Measurements from ENCODE around the gene CDV3. TPM values are rescaled to one million over a fixed set of nuclear protein-coding genes. Genes with fewer than 3 reads are reported as not detected.

CDV3 gene
- total RNA-seq, 2 donors from 2014 or later, result 124 to 160 TPM

DNA sequence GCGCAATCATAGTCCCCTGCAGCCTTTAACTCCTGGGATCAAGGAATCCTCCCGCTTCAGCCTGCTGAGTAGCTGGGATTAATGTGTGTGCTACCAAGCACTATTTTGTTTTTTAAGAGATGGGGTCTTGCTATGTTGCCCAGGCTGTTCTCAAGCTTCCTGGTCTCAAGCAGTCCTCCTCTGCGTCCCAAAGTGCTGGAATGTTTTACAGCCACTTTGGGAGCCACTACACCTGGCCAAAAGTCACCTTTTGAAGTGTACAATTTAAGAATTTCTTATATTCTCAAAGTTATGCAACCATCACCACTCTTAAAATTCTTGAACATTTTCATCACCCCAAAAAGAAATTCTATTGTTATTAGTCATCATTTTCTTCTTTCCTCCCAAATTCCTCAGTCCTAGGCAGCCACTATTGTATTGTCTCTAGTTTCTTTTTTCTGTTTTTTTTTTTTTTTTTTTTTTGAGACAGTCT is 17.8 kb downstream of the CDV3 start:
- intact Hi-C loops (cut with DNase I), result no loop called here
- DNase-seq (ENCODE audit: low spot score), result no peak

DNA sequence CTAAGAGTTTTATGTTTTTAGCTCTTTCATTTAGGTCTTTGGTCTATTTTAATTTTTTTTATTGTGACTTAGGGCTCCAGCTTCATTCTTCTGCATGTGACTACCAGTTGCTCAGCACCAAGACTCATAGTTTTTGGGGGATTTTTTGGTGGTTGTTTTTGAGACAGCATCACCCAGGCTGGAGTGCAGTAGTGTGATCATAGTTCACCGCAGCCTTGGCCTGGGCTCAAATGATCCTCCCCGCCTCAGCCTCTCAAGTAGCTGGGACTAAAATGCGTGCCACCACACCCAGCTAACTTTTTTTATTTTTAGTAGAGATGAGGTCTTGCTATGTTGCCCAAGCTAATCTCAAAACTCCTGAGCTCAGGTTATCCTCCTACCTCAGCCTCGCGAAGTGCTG is 19.4 kb downstream of the CDV3 start:
- intact Hi-C loops (cut with DNase I), result no loop called here
- no peak for DNase-seq (ENCODE audit: low spot score)

DNA sequence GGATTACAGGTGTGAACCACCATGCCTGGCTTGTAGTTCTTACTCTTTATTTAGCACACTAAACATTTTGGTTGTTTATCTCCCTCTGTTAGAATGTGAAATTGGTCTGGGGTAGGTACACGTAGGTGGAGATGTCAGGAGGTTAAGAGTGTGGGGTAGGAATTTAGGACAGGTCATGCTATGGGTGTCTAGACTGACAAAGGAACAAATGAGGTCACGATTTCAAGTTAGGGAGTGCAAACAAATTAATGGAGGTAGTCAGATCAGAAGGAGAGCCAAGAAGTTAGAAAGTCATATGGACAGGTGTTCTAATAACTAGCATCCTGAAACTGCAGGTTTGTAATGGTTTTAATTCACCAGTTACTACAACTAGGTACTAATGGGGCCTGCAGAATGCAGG is 19.8 kb downstream of the CDV3 start:
- no peak for DNase-seq (ENCODE audit: low spot score)
- intact Hi-C loops (cut with DNase I), result no loop called here

DNA sequence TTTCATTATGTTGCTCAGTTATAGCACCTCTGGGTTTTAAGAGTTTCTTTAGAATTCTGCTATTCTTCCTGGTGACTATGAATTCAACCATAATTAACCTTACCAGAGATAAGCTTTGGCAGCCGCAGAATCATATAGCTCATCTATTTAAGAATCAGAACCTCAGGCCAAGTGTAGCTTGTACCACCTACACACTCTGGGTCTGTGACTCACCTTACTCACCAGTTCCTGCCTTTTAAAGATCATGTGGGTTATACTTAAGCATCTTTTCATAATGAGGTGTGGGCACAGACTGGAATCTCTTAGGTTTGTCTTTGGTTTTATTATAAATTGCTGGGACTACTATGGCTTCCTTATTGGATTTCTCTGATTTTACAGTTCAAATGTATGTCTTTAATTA is 21.9 kb downstream of the CDV3 start:
- DNase-seq (ENCODE audit: low spot score), result no peak
- intact Hi-C loops (cut with DNase I), result no loop called here

DNA sequence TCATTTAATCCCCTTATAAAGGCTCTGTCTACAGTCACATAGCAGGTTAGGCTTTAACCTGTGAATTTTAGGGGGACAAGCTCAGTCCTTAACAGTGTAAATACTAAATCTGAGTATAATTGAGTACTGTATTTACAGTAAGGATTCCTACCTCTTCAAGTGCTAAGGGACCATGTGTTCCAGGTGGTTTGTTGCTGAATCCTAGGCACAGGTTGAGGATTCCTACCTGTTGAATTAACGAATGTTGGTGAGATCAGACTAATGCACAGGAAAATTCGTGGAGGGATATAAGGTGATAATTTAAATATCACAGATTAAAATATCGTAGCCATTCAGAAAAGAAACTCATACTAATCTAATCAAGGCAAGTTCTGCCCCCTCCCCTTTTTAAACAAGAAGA is 24.9 kb downstream of the CDV3 start:
- intact Hi-C loops (cut with DNase I), result no loop called here
- DNase-seq (ENCODE audit: low spot score), result no peak

DNA sequence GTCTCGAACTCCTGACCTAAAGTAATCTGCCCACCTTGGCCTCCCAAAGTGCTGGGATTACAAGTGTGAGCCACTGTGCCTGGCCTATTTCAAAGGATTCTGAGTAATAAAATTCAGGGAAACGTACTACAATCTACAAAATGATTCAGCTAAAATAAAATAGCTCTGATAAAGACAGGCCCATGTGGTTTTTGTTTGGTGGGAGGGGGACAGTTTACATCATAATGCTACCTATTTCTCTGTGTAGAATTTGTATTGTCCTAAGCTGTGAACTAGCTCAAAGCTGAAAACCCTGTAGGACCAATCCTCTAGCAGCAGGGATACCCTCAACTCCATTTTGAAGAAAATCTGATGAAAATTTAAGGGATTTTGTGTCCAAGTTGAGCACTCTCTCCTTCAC is 25.8 kb downstream of the CDV3 start:
- intact Hi-C loops (cut with DNase I), result no loop called here
- DNase-seq (ENCODE audit: low spot score), result no peak

DNA sequence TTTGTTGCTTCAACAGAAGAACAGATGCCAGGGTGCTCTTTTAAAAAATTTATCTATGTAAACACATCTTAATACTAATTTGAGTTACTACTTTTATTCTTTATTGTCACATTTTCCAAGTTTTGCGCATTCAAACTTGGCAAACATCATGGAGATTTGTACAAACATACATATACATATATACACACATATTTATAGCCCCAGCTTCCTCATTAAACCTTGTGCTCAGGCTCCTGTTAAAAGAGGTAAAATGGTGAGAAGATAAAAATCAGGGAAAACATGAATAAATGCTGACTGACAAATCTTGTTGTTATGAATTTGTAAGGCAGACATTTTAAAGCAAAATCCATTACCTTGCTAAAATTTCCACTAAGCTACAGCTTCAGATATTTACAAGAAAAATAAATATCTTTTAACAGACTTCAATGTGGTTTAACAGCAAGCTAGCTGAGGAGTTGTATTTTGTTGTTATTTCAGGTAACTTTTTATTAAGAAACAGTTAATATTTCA is 27.1 kb downstream of the CDV3 start:
- no peak for DNase-seq (ENCODE audit: low spot score)
- intact Hi-C loops (cut with DNase I), result no loop called here

DNA sequence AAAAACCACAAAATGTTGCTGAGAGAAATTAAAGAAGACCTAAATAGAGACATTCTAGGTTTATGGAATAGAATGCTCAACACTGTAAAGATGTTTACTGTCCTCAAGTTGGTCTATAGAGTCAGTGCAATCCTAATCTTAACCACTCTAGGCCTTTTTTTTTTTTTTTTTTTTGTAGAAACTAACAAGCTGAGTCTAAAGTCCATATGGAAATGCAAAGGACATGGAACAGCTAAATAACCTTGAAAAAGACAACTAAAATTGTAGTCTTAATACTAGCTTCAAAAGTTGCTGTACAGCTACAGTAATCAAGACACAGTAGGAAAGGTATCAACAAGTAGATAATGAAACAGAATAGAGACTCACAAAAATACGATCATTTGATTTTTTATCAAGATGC is 32.9 kb downstream of the CDV3 start:
- intact Hi-C loops (cut with DNase I), result no loop called here
- DNase-seq (ENCODE audit: low spot score), result no peak

DNA sequence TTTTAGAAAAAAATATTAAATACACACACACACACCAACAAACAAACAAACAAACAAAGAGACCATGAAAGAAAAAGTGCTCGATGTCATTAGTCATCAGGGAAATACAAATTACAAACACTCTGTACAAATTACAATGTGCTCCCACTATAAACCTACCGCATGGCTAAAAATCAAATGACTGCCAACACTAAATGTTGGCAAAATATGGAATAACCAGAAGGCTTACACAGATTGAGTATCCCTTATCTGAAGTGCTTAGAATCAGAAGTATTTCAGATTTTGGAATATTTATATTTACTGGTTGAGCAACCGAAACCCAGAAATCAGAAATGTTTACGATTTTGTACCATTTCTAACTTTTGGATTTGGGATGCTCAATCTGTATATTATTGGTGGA is 33.4 kb downstream of the CDV3 start:
- intact Hi-C loops (cut with DNase I), result no loop called here
- no peak for DNase-seq (ENCODE audit: low spot score)

DNA sequence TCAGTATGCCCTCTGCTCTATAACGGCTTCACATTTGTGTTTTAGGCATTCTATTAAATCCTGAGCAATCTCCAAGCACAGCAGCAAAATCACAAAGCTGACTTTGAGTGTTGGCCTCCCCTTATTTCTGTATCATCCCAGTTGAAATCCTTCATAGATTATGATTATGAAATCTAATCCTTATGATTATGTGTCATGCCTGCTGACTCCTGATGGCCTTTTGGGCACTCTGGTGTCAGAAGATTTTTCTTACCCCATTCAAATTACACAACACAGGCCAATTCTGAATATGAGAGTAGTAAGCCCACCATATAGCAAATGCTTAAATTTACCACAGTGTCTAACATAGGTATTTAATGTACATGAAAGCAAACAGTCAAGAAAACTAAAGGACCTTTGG is 34.3 kb downstream of the CDV3 start:
- no peak for DNase-seq (ENCODE audit: low spot score)
- intact Hi-C loops (cut with DNase I), result no loop called here

DNA sequence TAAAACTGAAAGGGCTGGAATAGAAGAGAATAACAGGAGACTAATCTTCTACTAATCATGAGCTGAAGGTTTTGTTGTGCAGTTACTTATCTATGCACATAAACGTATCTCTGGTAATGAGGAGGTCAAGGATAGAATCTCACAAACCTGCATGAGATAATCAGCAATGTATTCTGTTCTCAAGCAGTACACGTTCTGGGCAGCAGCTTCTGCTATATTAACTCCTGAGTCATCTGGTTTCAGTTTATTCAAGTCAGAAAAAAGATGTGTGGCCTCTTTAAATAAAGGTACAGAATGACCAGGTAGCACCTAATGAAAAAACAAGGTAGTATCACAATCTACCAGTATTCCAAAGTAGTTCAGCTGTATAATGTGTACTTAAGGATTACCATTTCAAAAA is 34.9 kb downstream of the CDV3 start:
- DNase-seq (ENCODE audit: low spot score), result no peak
- intact Hi-C loops (cut with DNase I), result no loop called here

DNA sequence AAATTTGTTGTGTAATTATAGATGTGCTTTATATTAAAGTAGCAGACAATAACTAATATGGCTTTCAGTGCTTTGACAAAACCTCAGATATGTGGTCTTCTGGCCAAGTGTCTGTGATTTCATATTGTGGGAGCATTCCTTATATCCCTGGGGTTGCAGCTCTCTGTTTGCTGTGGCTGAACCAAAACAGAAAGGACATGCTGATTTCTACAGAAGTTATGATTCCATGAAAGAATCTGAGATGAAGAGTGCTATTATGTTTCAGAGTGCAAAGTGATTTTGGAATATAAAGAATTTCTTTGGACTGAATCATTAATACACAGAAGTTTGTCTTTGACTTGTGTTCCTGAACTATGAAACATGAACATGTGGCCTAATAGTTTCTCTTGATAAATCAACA is 36.5 kb downstream of the CDV3 start:
- intact Hi-C loops (cut with DNase I), result no loop called here
- no peak for DNase-seq (ENCODE audit: low spot score)

DNA sequence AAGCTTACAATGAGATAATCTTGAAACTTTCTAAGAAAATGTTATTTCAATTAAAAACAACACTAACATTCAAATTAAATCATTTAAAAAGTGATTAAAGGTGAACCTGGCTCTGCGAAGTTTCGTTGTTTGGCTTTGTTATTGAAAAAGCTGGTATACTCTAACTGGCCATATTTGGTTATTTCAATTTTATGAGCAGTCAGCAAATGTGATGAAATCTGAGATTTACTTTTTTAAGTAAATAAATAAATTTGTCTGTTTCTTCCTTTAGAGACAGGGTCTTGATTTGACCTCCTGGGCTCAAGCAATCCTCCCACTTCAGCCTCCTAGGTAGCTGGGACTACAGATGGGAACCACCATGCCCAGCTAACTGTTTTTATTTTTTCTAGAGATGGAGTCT is 38.0 kb downstream of the CDV3 start:
- intact Hi-C loops (cut with DNase I), result no loop called here
- no peak for DNase-seq (ENCODE audit: low spot score)

DNA sequence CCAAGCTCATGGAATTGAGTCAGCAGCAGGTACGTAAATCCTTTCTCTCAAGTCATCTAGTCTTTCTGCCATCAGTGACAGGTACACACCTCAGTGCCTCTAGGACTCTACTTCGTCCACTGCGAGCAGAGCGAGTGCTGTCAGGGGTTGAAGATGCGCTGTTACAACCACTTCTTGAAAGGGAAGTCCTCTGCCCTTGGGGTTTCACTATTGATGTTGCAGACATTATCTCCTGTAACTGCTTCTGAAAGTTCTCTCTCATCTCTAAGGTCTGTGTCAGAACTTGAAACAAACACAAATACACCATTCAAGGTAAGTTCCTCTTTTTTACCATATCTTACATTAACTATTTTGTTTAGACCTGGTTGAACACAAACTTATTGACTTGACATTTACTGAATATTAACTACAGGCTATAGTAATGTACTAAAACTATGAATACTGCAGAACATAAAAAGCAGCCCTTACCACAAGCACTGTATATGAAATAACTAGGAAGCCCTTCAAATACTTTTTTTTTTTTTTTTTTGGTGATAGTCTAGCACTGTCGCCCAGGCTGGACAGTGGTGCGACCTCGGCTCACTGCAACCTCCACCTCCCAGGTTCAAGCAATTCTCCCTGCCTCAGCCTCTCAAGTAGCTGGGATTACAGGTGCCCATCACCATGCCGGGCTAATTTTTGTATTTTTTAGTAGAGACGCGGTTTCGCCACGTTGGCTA is 46.7 kb downstream of the CDV3 start:
- no peak for DNase-seq (ENCODE audit: low spot score)
- intact Hi-C loops (cut with DNase I), result no loop called here

DNA sequence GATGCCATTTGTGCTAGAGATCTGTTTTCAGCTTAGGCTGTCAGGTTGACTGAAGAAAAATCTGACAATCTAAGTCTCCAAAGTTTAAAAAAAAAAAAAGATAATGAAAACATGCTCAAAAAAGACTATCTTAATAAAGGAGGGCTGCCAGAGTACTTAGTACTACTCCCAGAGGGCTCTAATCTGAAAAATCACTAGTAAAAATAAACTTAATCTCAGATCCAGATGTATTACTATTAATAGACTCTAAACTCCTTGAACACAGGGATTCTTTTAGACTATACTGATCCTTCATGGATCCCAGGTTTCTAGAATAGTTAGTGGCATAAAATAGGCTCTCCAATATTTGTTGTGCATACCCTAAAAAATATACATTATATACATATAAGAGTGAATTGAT is 54.3 kb downstream of the CDV3 start:
- intact Hi-C loops (cut with DNase I), result no loop called here

DNA sequence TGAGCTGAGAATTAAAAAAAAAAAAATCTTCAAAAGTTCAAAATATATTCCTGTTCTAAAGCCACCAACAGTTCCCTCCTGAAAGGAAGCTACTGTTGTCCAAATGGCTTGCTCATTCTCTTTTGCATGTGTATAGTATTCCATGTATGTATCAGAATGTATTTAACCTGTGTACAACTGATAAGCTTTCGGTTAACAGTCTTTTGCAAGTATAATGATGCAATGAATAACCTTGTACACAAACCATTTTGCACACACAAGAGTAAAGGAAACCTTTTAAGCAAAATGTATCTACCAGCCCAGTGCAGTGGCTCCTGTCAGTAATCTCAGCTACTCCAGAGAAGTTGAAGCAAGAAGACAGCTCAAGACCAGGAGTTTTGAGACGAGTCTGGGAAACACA is 55.7 kb downstream of the CDV3 start:
- DNase-seq (ENCODE audit: low spot score), result no peak
- intact Hi-C loops (cut with DNase I), result no loop called here

More for the DNA sequence above, 54.3 kb downstream of the CDV3 start:
- no peak for DNase-seq (ENCODE audit: low spot score)

DNA sequence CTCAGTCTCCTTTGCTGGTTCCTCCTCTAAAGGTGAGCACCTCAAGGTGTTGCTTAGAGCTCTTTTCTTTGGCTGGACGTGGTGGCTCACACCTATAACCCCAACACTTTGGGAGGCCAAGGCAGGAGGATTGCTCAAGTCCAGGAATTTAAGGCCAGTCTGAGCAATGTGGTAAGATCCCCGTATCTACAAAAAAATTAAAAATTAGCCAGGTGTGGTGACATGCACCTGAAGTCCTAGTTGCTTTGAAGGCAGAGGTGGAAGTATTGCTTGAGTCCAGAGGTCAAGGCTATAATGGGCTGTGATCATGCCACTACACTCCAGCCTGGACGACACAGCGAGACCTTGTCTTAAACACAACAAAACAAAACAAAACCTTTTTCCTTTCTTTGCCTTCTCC is 60.0 kb downstream of the CDV3 start:
- DNase-seq (ENCODE audit: low spot score), result no peak
- intact Hi-C loops (cut with DNase I), result no loop called here

Other genes starting within 250 kb of the CDV3 start
- not detected for gene BFSP2, start 173.6 kb upstream of the CDV3 start, total RNA-seq
- gene TOPBP1, start 88.3 kb downstream of the CDV3 start, total RNA-seq, result 10 to 100 TPM; 16.6 to 17.7 TPM
- 1 to 10 TPM; 1.0 to 2.8 TPM for gene TF, start 172.7 kb downstream of the CDV3 start, total RNA-seq
- 10 to 100 TPM; 35.7 to 42.6 TPM for gene SRPRB, start 232.1 kb downstream of the CDV3 start, total RNA-seq